ENCODE measurements around the gene ARHGAP26.
"Not testable (repeated sequence)": the region's sequence is repeated elsewhere in the genome, so short reads cannot be mapped to it uniquely, and the experiment has no call there.

The ARHGAP26 gene

DNA sequence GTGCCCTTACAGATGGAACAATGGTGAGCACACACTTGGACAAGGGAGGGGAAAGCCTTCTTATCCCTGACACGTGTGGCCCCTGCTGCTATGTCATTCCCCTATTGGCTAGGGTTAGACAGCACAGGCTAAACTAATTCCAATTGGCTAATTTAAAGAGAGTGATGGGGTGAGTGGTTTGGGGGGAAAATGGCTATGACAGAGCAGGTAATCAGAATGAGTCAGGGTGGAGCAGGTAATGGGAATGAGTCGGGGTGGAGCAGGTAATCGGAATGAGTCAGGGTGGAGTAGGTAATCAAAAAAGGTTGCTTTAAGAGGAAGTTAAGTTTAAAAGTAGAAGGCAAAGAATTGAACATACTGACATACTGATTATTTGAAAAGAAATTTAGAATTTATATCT lies 324.4 kb downstream of the ARHGAP26 start:
- not testable (repeated sequence) for H2AFZ ChIP-seq (ENCODE audit: low read length, unreplicated experiment); H3K27ac ChIP-seq (ENCODE audit: low read depth, low read length); H3K4me1 ChIP-seq (ENCODE audit: control insufficient read depth, insufficient read depth, low read length, unreplicated experiment); H3K4me3 ChIP-seq (ENCODE audit: low read depth, low read length); H3K36me3 ChIP-seq (ENCODE audit: insufficient read depth, low read length); H3K79me2 ChIP-seq (ENCODE audit: control insufficient read depth, insufficient read depth, low read length, unreplicated experiment); H3K27me3 ChIP-seq (ENCODE audit: insufficient read depth, low read length)

DNA sequence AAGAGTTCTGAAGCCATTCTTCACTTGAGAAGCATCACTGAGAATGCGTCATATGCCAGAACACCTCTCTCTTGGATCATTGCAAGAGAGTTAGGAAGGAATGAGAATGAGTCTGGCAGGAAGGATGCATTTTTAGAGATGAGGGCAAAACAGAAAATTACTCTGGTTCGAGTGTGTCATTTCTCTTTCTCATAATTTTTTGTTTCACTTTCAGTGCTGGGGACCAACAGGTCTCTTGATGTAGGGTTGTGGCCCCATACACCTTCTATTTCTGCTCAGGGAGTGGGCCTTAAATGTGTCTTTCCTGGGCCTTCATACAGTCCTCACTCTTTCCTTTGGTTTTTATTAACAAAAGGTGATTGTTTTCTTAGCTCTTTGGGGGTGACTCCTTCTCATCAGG lies 330.9 kb downstream of the ARHGAP26 start:
- H3K79me2 ChIP-seq (ENCODE audit: control insufficient read depth, insufficient read depth, low read length, unreplicated experiment), result no peaks in the 10 kb centered on the region
- H3K27ac ChIP-seq (ENCODE audit: low read depth, low read length), result no peak overlapping the region
- no peak overlapping the region for H3K4me3 ChIP-seq (ENCODE audit: low read depth, low read length)
- H3K4me1 ChIP-seq (ENCODE audit: control insufficient read depth, insufficient read depth, low read length, unreplicated experiment), result no peaks in the 10 kb centered on the region
- no peaks in the 10 kb centered on the region for H3K27me3 ChIP-seq (ENCODE audit: insufficient read depth, low read length)
- H2AFZ ChIP-seq (ENCODE audit: low read length, unreplicated experiment), result no peak overlapping the region
- no peaks in the 10 kb centered on the region for H3K36me3 ChIP-seq (ENCODE audit: insufficient read depth, low read length)

DNA sequence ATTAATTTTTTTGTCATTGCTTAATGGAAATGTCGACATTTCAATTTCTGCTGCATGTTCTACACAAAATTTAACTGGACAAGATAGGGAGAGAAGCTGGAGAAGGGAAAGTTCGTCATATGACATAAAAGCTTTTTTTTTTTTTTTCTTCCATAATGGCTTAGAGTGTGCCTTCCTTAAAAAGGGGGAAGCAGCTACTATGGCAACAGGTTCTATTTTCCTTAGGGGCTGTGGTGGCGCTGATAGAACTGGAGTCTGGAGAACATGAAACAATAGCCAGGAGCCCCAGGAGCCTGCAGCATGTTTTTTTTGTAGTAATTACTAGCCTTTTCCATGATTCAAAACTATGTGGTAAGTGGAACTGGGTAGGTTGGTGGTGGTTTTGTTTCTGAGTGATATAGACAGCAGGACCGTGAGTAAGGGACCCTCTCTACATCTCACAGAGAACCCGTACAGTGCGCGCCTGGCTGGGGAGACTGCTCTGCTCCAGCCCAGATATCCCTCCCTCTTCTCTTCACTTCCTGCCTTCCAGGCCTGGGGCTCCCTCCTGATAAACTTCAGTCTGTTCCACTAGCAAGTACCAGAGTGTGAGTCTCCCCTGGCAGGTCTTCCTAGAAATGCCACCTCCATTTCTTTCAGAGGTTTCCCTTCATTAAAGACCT lies 331.7 kb downstream of the ARHGAP26 start:
- no peaks in the 10 kb centered on the region for H3K27me3 ChIP-seq (ENCODE audit: insufficient read depth, low read length)
- H2AFZ ChIP-seq (ENCODE audit: low read length, unreplicated experiment), result no peak overlapping the region
- no peak overlapping the region for H3K4me3 ChIP-seq (ENCODE audit: low read depth, low read length)
- H3K27ac ChIP-seq (ENCODE audit: low read depth, low read length), result no peak overlapping the region
- H3K4me1 ChIP-seq (ENCODE audit: control insufficient read depth, insufficient read depth, low read length, unreplicated experiment), result no peaks in the 10 kb centered on the region
- H3K79me2 ChIP-seq (ENCODE audit: control insufficient read depth, insufficient read depth, low read length, unreplicated experiment), result no peaks in the 10 kb centered on the region
- no peaks in the 10 kb centered on the region for H3K36me3 ChIP-seq (ENCODE audit: insufficient read depth, low read length)

DNA sequence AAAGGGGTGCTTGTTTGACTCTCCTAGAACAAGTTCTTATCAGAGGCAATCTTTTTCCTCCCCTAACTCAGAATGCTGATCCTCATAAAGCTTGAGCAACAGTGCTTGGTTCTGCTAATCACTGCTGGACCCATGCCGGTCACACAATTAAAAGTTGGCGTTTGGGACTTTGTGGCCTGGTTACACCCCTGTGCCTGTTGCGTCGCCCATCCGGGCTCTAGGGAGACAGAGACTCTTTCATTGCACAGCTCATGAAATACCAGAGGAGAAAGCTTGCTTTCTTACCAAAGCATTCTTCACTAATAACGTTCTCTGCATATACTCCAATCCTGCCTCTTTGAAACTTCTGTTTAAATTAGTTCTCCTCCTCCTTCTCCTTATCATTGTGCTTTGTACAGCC lies 332.2 kb downstream of the ARHGAP26 start:
- Histone ChIP-seq H3K27me3 (ENCODE audit: insufficient read depth, low read length) (no peaks in the 10 kb centered on the region), H3K79me2 (ENCODE audit: control insufficient read depth, insufficient read depth, low read length, unreplicated experiment) (no peaks in the 10 kb centered on the region), H3K36me3 (ENCODE audit: insufficient read depth, low read length) (no peaks in the 10 kb centered on the region), H3K27ac (ENCODE audit: low read depth, low read length) (no peak overlapping the region), H3K4me3 (ENCODE audit: low read depth, low read length) (no peak overlapping the region), H3K4me1 (ENCODE audit: control insufficient read depth, insufficient read depth, low read length, unreplicated experiment) (no peaks in the 10 kb centered on the region), H2AFZ (ENCODE audit: low read length, unreplicated experiment) (no peak overlapping the region)

DNA sequence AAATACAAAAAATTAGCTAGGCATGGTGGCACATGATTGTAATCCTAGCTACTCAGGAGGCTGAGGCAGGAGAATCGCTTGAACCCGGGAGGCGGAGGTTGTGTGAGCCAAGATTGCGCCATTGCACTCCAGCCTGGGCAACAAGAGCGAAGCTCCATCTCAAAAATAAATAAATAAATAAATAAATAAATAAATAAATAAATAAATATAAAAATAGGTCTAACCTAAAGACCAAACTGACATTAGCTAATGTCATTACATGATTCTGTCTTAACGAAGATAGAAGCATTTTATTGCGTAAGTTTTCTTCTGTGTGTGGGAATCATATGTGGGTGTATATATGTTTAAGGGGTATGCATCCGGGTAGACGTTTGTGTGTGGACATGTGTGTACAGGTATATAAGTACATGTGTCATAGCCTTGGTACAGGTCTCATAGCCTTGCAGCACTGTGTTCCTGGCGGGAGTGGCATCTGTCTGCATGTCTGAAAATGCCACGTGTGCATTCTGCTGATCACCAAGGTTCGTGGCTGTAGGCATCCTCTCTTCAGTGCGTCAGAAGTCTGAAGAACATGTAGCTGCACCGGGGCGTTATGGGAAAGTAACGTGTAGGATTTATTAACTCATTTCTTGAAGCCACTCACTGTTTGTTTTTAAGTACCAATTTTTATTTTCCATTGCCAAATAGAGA lies 335.2 kb downstream of the ARHGAP26 start:
- H3K4me3 ChIP-seq (ENCODE audit: low read depth, low read length), result no peak overlapping the region
- no peaks in the 10 kb centered on the region for H3K79me2 ChIP-seq (ENCODE audit: control insufficient read depth, insufficient read depth, low read length, unreplicated experiment)
- no peak overlapping the region for H3K27ac ChIP-seq (ENCODE audit: low read depth, low read length)
- H3K27me3 ChIP-seq (ENCODE audit: insufficient read depth, low read length), result no peaks in the 10 kb centered on the region
- H3K36me3 ChIP-seq (ENCODE audit: insufficient read depth, low read length), result no peaks in the 10 kb centered on the region
- H2AFZ ChIP-seq (ENCODE audit: low read length, unreplicated experiment), result no peak overlapping the region
- no peaks in the 10 kb centered on the region for H3K4me1 ChIP-seq (ENCODE audit: control insufficient read depth, insufficient read depth, low read length, unreplicated experiment)

DNA sequence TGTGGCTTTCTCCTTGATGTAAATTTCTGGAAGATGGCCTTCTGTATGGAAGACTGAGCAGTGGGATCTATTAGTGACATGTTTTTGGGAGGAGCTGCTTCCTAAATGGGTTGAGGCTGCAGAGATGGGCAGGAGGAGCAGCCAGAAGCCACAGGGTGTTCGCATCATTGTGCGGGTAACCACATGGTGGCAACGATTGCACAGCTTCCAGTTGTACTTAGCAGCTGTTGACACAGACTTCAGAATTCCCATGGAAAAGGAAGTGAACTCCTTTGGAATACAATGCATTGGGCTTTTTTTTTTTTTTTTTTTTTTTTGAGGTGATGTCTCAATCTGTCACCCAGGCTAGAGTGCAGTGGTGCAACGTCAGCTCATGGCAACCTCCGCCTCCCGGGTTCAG lies 336.0 kb downstream of the ARHGAP26 start:
- no peaks in the 10 kb centered on the region for H3K27me3 ChIP-seq (ENCODE audit: insufficient read depth, low read length)
- H3K36me3 ChIP-seq (ENCODE audit: insufficient read depth, low read length), result no peaks in the 10 kb centered on the region
- H2AFZ ChIP-seq (ENCODE audit: low read length, unreplicated experiment), result no peak overlapping the region
- no peaks in the 10 kb centered on the region for H3K4me1 ChIP-seq (ENCODE audit: control insufficient read depth, insufficient read depth, low read length, unreplicated experiment)
- no peak overlapping the region for H3K27ac ChIP-seq (ENCODE audit: low read depth, low read length)
- H3K79me2 ChIP-seq (ENCODE audit: control insufficient read depth, insufficient read depth, low read length, unreplicated experiment), result no peaks in the 10 kb centered on the region
- no peak overlapping the region for H3K4me3 ChIP-seq (ENCODE audit: low read depth, low read length)

- H3K27ac ChIP-seq (ENCODE audit: low read depth, low read length), result no peak overlapping the region
- H3K27me3 ChIP-seq (ENCODE audit: insufficient read depth, low read length), result no peaks in the 10 kb centered on the region
- H3K4me3 ChIP-seq (ENCODE audit: low read depth, low read length), result no peak overlapping the region
- no peaks in the 10 kb centered on the region for H3K79me2 ChIP-seq (ENCODE audit: control insufficient read depth, insufficient read depth, low read length, unreplicated experiment)
- H3K4me1 ChIP-seq (ENCODE audit: control insufficient read depth, insufficient read depth, low read length, unreplicated experiment), result no peaks in the 10 kb centered on the region
- H2AFZ ChIP-seq (ENCODE audit: low read length, unreplicated experiment), result no peak overlapping the region
- no peaks in the 10 kb centered on the region for H3K36me3 ChIP-seq (ENCODE audit: insufficient read depth, low read length)
Observed at GRCh38 chr5:143108498-143109128, 338.4 kb downstream of the ARHGAP26 start.

DNA sequence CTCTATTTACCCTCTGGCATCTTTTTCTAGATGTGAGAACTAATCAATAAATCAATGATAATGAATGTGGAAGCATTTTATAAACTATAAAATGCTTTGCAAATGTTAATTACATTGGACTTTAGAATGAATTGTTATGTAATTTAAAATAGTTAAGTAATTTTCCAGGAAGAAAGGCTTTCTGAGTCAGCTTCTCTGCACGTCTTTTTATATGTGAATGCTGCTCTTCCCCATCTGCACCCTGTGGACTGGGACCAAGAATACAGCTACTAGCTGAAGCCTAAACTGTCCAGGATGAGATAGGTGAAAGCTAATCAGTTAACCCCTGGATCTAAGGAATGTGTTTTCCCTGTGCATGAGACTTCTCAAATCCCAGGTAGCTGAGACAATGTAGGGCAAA lies 340.4 kb downstream of the ARHGAP26 start:
- H2AFZ ChIP-seq (ENCODE audit: low read length, unreplicated experiment), result no peak overlapping the region
- H3K4me1 ChIP-seq (ENCODE audit: control insufficient read depth, insufficient read depth, low read length, unreplicated experiment), result no peaks in the 10 kb centered on the region
- no peak overlapping the region for H3K27ac ChIP-seq (ENCODE audit: low read depth, low read length)
- no peaks in the 10 kb centered on the region for H3K27me3 ChIP-seq (ENCODE audit: insufficient read depth, low read length)
- no peaks in the 10 kb centered on the region for H3K79me2 ChIP-seq (ENCODE audit: control insufficient read depth, insufficient read depth, low read length, unreplicated experiment)
- H3K4me3 ChIP-seq (ENCODE audit: low read depth, low read length), result no peak overlapping the region
- no peaks in the 10 kb centered on the region for H3K36me3 ChIP-seq (ENCODE audit: insufficient read depth, low read length)

- Histone ChIP-seq H3K4me3 (ENCODE audit: low read depth, low read length) (no peak overlapping the region), H3K27me3 (ENCODE audit: insufficient read depth, low read length) (no peaks in the 10 kb centered on the region), H3K36me3 (ENCODE audit: insufficient read depth, low read length) (no peaks in the 10 kb centered on the region), H3K4me1 (ENCODE audit: control insufficient read depth, insufficient read depth, low read length, unreplicated experiment) (no peaks in the 10 kb centered on the region), H3K79me2 (ENCODE audit: control insufficient read depth, insufficient read depth, low read length, unreplicated experiment) (no peaks in the 10 kb centered on the region), H2AFZ (ENCODE audit: low read length, unreplicated experiment) (no peak overlapping the region), H3K27ac (ENCODE audit: low read depth, low read length) (no peak overlapping the region)
Observed at GRCh38 chr5:143111799-143112198, 341.6 kb downstream of the ARHGAP26 start.

- Histone ChIP-seq H3K27me3 (ENCODE audit: insufficient read depth, low read length) (no peaks in the 10 kb centered on the region), H2AFZ (ENCODE audit: low read length, unreplicated experiment) (no peak overlapping the region), H3K4me1 (ENCODE audit: control insufficient read depth, insufficient read depth, low read length, unreplicated experiment) (no peaks in the 10 kb centered on the region), H3K79me2 (ENCODE audit: control insufficient read depth, insufficient read depth, low read length, unreplicated experiment) (no peaks in the 10 kb centered on the region), H3K4me3 (ENCODE audit: low read depth, low read length) (no peak overlapping the region), H3K27ac (ENCODE audit: low read depth, low read length) (no peak overlapping the region), H3K36me3 (ENCODE audit: insufficient read depth, low read length) (no peaks in the 10 kb centered on the region)
Observed at GRCh38 chr5:143113461-143113860, 343.3 kb downstream of the ARHGAP26 start.

DNA sequence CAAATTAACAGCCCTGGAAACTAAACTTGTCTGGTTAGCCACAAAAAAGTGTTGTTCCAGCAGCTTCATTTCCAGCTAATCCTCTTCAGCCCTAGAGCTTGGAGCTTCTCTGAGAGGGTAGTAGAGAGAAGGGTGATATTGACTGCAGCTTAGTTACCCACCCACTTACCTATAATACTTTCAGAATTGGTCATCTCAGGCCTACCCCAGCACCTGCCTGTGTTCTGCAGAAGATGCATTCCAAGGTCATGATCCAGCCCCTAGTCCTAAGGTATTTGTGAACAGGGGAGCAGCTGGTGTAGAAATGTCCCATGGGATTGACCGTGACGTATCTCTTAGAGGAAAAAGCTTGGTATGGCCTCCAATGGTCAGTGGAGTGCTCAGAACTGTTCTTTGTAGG lies 344.3 kb downstream of the ARHGAP26 start:
- Histone ChIP-seq H3K36me3 (ENCODE audit: insufficient read depth, low read length) (no peaks in the 10 kb centered on the region), H3K27ac (ENCODE audit: low read depth, low read length) (no peak overlapping the region), H3K27me3 (ENCODE audit: insufficient read depth, low read length) (no peaks in the 10 kb centered on the region), H3K4me1 (ENCODE audit: control insufficient read depth, insufficient read depth, low read length, unreplicated experiment) (no peaks in the 10 kb centered on the region), H3K79me2 (ENCODE audit: control insufficient read depth, insufficient read depth, low read length, unreplicated experiment) (no peaks in the 10 kb centered on the region), H2AFZ (ENCODE audit: low read length, unreplicated experiment) (no peak overlapping the region), H3K4me3 (ENCODE audit: low read depth, low read length) (no peak overlapping the region)
